B cell (primary cell): Measurements from ENCODE around the gene LDHAL6B. TPM values are rescaled to one million over a fixed set of nuclear protein-coding genes. Genes with fewer than 3 reads are reported as not detected.

Source experiments
- ATAC-seq: fragments of 200-7000 bp; cut with Tn5 transposase; one replicate; pipeline ENCODE4 v1.10.0; 2021; ENCODE audit warnings: low read depth, mild to moderate bottlenecking, moderate number of reproducible peaks, moderate library complexity
- CTCF ChIA-PET: fragments of 350-600 bp; sonication (Branson Sonifier 250); formaldehyde crosslinking; loops from one replicate; lab custom pipeline; 2021; ENCODE audit warnings: antibody characterized with exemption, inconsistent platforms; lab: Charles Lee
- POLR2A ChIA-PET: fragments of 350-600 bp; sonication (Branson Sonifier 250); formaldehyde crosslinking; loops from one replicate; lab custom pipeline; 2021; ENCODE audit warnings: antibody characterized with exemption; lab: Charles Lee
- DNase-seq: peaks from one replicate; pipeline ENCODE4 v3.0.0; 2013
- H2AFZ ChIP-seq: 2 replicates; pipeline ENCODE4 v1.6.1; 2012; ENCODE audit warnings: mild to moderate bottlenecking, low read depth, low read length; ENCODE audit not compliant: insufficient read depth, poor library complexity, severe bottlenecking
- H3K27ac ChIP-seq, 2 donors: 1 replicate in 1 of 2; 2 replicates in 1 of 2; pipeline ENCODE4 v1.5.1; 2012 to 2013; ENCODE audit warnings: low read length in 2 of 2, mild to moderate bottlenecking in 2 of 2, moderate library complexity in 1 of 2
- H3K27me3 ChIP-seq, 4 experiments: fragments of 200-600 bp in 1 of 4; sonication (generic) in 1 of 4; replicated peaks in 1 of 4; 1 replicate in 2 of 4; 2 replicates in 2 of 4; pipeline versions ENCODE4 v1.6.1 to v1.7.0; 2013 to 2016; ENCODE audit warnings: low read length in 3 of 4, mild to moderate bottlenecking in 2 of 4, mixed read lengths in 1 of 4, moderate library complexity in 1 of 4; ENCODE audit not compliant: insufficient read depth in 4 of 4, control insufficient read depth in 3 of 4; ENCODE audit errors: control extremely low read depth in 1 of 4
- H3K36me3 ChIP-seq, 2 experiments: replicated peaks in 1 of 2; 1 replicate in 1 of 2; 2 replicates in 1 of 2; pipeline versions ENCODE4 v1.6.1 to v1.7.1; 2013; ENCODE audit warnings: low read length in 1 of 2; ENCODE audit not compliant: insufficient read depth in 2 of 2, control insufficient read depth in 1 of 2; ENCODE audit errors: control extremely low read depth in 1 of 2, extremely low read depth in 1 of 2
- H3K4me1 ChIP-seq, 2 donors: fragments of 200-600 bp in 1 of 2; sonication (generic) in 1 of 2; 1 replicate in 1 of 2; 2 replicates in 1 of 2; pipeline versions ENCODE4 v1.5.1 to v1.6.1; 2013 to 2017; ENCODE audit warnings: low read length in 2 of 2; ENCODE audit not compliant: control insufficient read depth in 2 of 2, insufficient read depth in 2 of 2
- H3K4me2 ChIP-seq: replicated peaks from 2 replicates; pipeline ENCODE3; 2012; ENCODE audit warnings: mild to moderate bottlenecking, low read depth, low read length; ENCODE audit not compliant: poor library complexity, severe bottlenecking
- H3K4me3 ChIP-seq, 5 experiments: fragments of 200-600 bp in 1 of 5; sonication (generic) in 1 of 5; 1 replicate in 3 of 5; 2 replicates in 2 of 5; pipeline versions ENCODE4 v1.5.1 to v1.7.0; 2011 to 2016; ENCODE audit warnings: low read length in 4 of 5, mild to moderate bottlenecking in 4 of 5, low read depth in 2 of 5, control low read depth in 1 of 5, moderate library complexity in 1 of 5; ENCODE audit not compliant: insufficient read depth in 1 of 5; ENCODE audit errors: control extremely low read depth in 1 of 5, extremely low read depth in 1 of 5
- H3K79me2 ChIP-seq: fragments of 200-600 bp; sonication (generic); one replicate; pipeline ENCODE4 v1.6.0; 2016; ENCODE audit warnings: low read length; ENCODE audit not compliant: control insufficient read depth, insufficient read depth
- H3K9ac ChIP-seq: fragments of 200-600 bp; sonication (generic); 2 replicates; pipeline ENCODE4 v1.6.1; 2017; ENCODE audit warnings: mild to moderate bottlenecking, low read length, moderate library complexity
- H3K9me3 ChIP-seq, 3 donors: one replicate each; pipeline versions ENCODE4 v1.6.1 to v1.7.1; 2013; ENCODE audit warnings: low read length in 2 of 3; ENCODE audit not compliant: control insufficient read depth in 2 of 3, insufficient read depth in 1 of 3; ENCODE audit errors: control extremely low read depth in 1 of 3
- H4K20me1 ChIP-seq: 2 replicates; pipeline ENCODE4 v1.6.0; 2012; ENCODE audit warnings: mild to moderate bottlenecking, low read length; ENCODE audit not compliant: insufficient read depth, control insufficient read depth, poor library complexity, severe bottlenecking
- H3K27ac Mint-ChIP-seq: one replicate; pipeline ENCODE4 v1.8.0; 2021; ENCODE audit warnings: mixed read lengths
- H3K27me3 Mint-ChIP-seq: one replicate; pipeline ENCODE4 v1.8.0; 2021; ENCODE audit warnings: mixed read lengths
- H3K4me1 Mint-ChIP-seq: one replicate; pipeline ENCODE4 v1.8.0; 2021; ENCODE audit warnings: mixed read lengths
- H3K4me3 Mint-ChIP-seq: one replicate; pipeline ENCODE4 v1.8.0; 2021; ENCODE audit warnings: mixed read lengths
- H3K9me3 Mint-ChIP-seq: one replicate; pipeline ENCODE4 v1.8.0; 2022; ENCODE audit warnings: mixed read lengths; ENCODE audit not compliant: insufficient read depth
- EZH2 ChIP-seq: IDR thresholded peaks from 2 replicates; pipeline ENCODE4 v1.6.1; 2012; ENCODE audit warnings: borderline replicate concordance, low read depth, mild to moderate bottlenecking, moderate library complexity, low read length; ENCODE audit not compliant: insufficient read depth, poor library complexity, severe bottlenecking
- WGBS: methylation state at CpG from one replicate; pipeline ENCODE4 v1.1.5; 2013; ENCODE audit warnings: missing lambda C conversion rate; ENCODE audit not compliant: insufficient coverage; 5-methylcytosine and 5-hydroxymethylcytosine counted together
- intact Hi-C: fragments of 100-400 bp; cut with micrococcal nuclease; formaldehyde crosslinking; loops from one replicate; pipeline ENCODE4 v1.10.0; 2022
- polyA plus RNA-seq: library from polyadenylated mRNA; depleted of rRNA; stranded (reverse); fragments of >200 nt; gene quantifications from 2 replicates; pipeline ENCODE4 v1.2.3, GENCODE V29; 2012
- total RNA-seq, 2 donors: library from RNA; stranded (reverse); fragments of 120-200 nt in 1 of 2; gene quantifications; 1 replicate in 1 of 2; 2 replicates in 1 of 2; pipeline versions ENCODE4 v1.2.3 to v1.2.4, GENCODE V29; 2013 to 2022
- TF ChIP-seq, protein P1 (sequence below): fragments of 200-600 bp; IDR thresholded peaks from one replicate; pipeline ENCODE4 v1.8.0; 2022; ENCODE audit warnings: antibody characterized with exemption, mild to moderate bottlenecking

The LDHAL6B gene
- total and polyA plus RNA-seq, 2 donors (not counting 1 experiment from before 2014, with no cell fraction given), result not detected

DNA sequence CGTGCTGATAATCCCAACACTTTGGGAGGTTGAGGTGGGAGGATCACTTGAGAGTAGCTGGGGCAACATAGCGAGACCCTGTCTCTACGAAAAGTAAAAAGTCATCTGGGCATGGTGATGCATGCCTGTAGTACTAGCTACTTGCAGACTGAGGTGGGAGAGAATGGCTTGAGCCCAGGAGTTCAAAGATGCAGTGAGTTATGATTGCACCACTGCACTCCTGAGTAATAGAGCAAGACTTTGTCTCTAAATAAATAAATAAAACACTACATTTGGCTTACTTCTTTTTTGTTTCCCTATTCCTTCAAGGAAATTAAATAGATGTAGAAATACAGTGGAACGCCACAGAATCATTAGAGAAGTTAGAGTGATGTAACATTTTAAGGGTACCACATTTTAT lies 20.1 kb upstream of the LDHAL6B start:
- WGBS, result 96% methylated on average over 3 of the region's 4 CpGs
- Histone ChIP-seq H3K79me2 (no peaks in the 10 kb centered on the region), H3K4me1 (no peaks in the 10 kb centered on the region), H3K36me3 (peaks cover 10 to 43% of the 10 kb centered on the region in 2 experiments), H3K4me3 (no peak overlapping the region), H4K20me1 (no peaks in the 10 kb centered on the region), H2AFZ (no peak overlapping the region), H3K27me3 (no peaks in the 10 kb centered on the region), H3K4me2 (no peak overlapping the region), H3K9ac (no peak overlapping the region), H3K27ac (no peak overlapping the region), H3K9me3 (peaks cover 2 to 20% (median 4%) of the 10 kb centered on the region in 3 donors)
- no peak for DNase-seq
- POLR2A ChIA-PET, result no interaction called here
- H3K9me3 Mint-ChIP-seq, result peaks cover 4% of the 10 kb centered on the region
- H3K4me1 Mint-ChIP-seq, result no peaks in the 10 kb centered on the region
- intact Hi-C loops, result no loop called here
- H3K27me3 Mint-ChIP-seq, result no peaks in the 10 kb centered on the region
- ATAC-seq, result no peak
- no peak for TF ChIP-seq EZH2
- TF ChIP-seq, protein P1, sequence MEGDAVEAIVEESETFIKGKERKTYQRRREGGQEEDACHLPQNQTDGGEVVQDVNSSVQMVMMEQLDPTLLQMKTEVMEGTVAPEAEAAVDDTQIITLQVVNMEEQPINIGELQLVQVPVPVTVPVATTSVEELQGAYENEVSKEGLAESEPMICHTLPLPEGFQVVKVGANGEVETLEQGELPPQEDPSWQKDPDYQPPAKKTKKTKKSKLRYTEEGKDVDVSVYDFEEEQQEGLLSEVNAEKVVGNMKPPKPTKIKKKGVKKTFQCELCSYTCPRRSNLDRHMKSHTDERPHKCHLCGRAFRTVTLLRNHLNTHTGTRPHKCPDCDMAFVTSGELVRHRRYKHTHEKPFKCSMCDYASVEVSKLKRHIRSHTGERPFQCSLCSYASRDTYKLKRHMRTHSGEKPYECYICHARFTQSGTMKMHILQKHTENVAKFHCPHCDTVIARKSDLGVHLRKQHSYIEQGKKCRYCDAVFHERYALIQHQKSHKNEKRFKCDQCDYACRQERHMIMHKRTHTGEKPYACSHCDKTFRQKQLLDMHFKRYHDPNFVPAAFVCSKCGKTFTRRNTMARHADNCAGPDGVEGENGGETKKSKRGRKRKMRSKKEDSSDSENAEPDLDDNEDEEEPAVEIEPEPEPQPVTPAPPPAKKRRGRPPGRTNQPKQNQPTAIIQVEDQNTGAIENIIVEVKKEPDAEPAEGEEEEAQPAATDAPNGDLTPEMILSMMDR, result no peak
- no peak overlapping the region for H3K4me3 Mint-ChIP-seq
- H3K27ac Mint-ChIP-seq, result no peak overlapping the region
- CTCF ChIA-PET, result interaction anchor here (0.7 to 1.0 kb wide), 2 partner anchors 15 to 306 kb away, joined by 3 to 5 read pairs; no protein-coding TSS in a partner anchor

GRCh38 chr15:59189241-59189640 lies 17.4 kb upstream of the LDHAL6B start:
- DNase-seq (no peak), ATAC-seq (no peak)
- Mint-ChIP-seq H3K4me3 (no peak overlapping the region), H3K9me3 (peaks cover 2% of the 10 kb centered on the region), H3K27me3 (no peaks in the 10 kb centered on the region), H3K27ac (no peak overlapping the region), H3K4me1 (no peaks in the 10 kb centered on the region)
- Histone ChIP-seq H3K4me1 (no peaks in the 10 kb centered on the region), H2AFZ (no peak overlapping the region), H3K4me2 (no peak overlapping the region), H3K79me2 (no peaks in the 10 kb centered on the region), H3K27me3 (no peaks in the 10 kb centered on the region), H3K27ac (no peak overlapping the region), H3K9ac (no peak overlapping the region), H3K9me3 (peaks cover 0 to 1% (median 1%) of the 10 kb centered on the region in 3 donors), H4K20me1 (no peaks in the 10 kb centered on the region), H3K4me3 (no peak overlapping the region), H3K36me3 (peaks cover 12 to 67% of the 10 kb centered on the region in 2 experiments)
- intact Hi-C loops, result no loop called here
- 97% methylated on average over 5 of the region's 5 CpGs for WGBS
- CTCF ChIA-PET, result no interaction called here
- TF ChIP-seq, protein P1, result no peak
- no peak for TF ChIP-seq EZH2
- POLR2A ChIA-PET, result no interaction called here
